OCI-LY1 (cell line): Measurements from ENCODE around the gene RHPN2.

ENCODE experiments used
- CTCF ChIP-seq: fragments of 200-600 bp; sonication (generic), shearing (Covaris generic); IDR thresholded peaks from 2 replicates; pipeline ENCODE4 v1.5.1; 2017; ENCODE audit warnings: mild to moderate bottlenecking, antibody characterized with exemption, low read length, moderate library complexity, mixed read lengths
- EZH2 ChIP-seq: fragments of 200-600 bp; sonication (generic), shearing (Covaris generic); IDR thresholded peaks from 2 replicates; pipeline ENCODE4 v1.8.0; 2017; ENCODE audit warnings: borderline replicate concordance, mixed run types, mild to moderate bottlenecking, antibody characterized with exemption, low read length, moderate library complexity, mixed read lengths

GRCh38 chr19:32933571-32933970, 131.1 kb downstream of the RHPN2 start:
- TF ChIP-seq CTCF = no peak
- TF ChIP-seq EZH2 = no peak
